NCI-H1436 treated with DMSO at 0.1 percent for 48 hours (cell line): ENCODE data around the gene DLGAP5.

Experiments
- DNase-seq: peaks from one replicate; lab custom pipeline; 2025; lab: John Stamatoyannopoulos, UW

Gene DLGAP5

GRCh38 chr14:55188686-55189295 is 2.6 kb downstream of the DLGAP5 start:
- no peak for DNase-seq

GRCh38 chr14:55180434-55180833 is 11.0 kb downstream of the DLGAP5 start:
- DNase-seq = no peak

GRCh38 chr14:55180006-55180405 is 11.4 kb downstream of the DLGAP5 start:
- no peak for DNase-seq

- no peak for DNase-seq
Observed at GRCh38 chr14:55170526-55170925, 20.9 kb downstream of the DLGAP5 start.

GRCh38 chr14:55160989-55161388 is 30.4 kb downstream of the DLGAP5 start:
- no peak for DNase-seq

GRCh38 chr14:55158412-55158811 is 33.0 kb downstream of the DLGAP5 start:
- no peak for DNase-seq

GRCh38 chr14:55157080-55157479 is 34.3 kb downstream of the DLGAP5 start:
- DNase-seq = no peak

- DNase-seq = no peak
Observed at GRCh38 chr14:55153951-55154350, 37.4 kb downstream of the DLGAP5 start.

- no peak for DNase-seq
Observed at GRCh38 chr14:55152052-55152753, 39.2 kb downstream of the DLGAP5 start.

- no peak for DNase-seq
Observed at GRCh38 chr14:55151601-55152000, 39.8 kb downstream of the DLGAP5 start.

GRCh38 chr14:55146425-55146824 is 45.0 kb downstream of the DLGAP5 start:
- no peak for DNase-seq

GRCh38 chr14:55142466-55142865 is 48.9 kb downstream of the DLGAP5 start:
- no peak for DNase-seq

GRCh38 chr14:55141825-55142224 is 49.6 kb downstream of the DLGAP5 start:
- no peak for DNase-seq

GRCh38 chr14:55139696-55140509 is 51.5 kb downstream of the DLGAP5 start:
- no peak for DNase-seq

GRCh38 chr14:55139141-55139540 is 52.2 kb downstream of the DLGAP5 start:
- no peak for DNase-seq

GRCh38 chr14:55138091-55138490 is 53.3 kb downstream of the DLGAP5 start:
- DNase-seq = no peak

GRCh38 chr14:55136885-55137786 is 54.2 kb downstream of the DLGAP5 start:
- no peak for DNase-seq

GRCh38 chr14:55136241-55136640 is 55.1 kb downstream of the DLGAP5 start:
- DNase-seq = no peak

- DNase-seq = no peak
Observed at GRCh38 chr14:55133416-55133815, 58.0 kb downstream of the DLGAP5 start.

GRCh38 chr14:55131370-55132137 is 59.8 kb downstream of the DLGAP5 start:
- DNase-seq = no peak

GRCh38 chr14:55130196-55130550 is 61.2 kb downstream of the DLGAP5 start:
- no peak for DNase-seq
